Activated effector memory CD4-positive, alpha-beta T cell treated with anti-CD3 and anti-CD28 coated beads, Interleukin-2, amount 50 U/mL, for 16 hours (primary cell): ENCODE measurements around the gene ARSG.
A peak's percentile ranks its signal among the peaks of the same experiment; 100 is the strongest.
"Not testable (repeated sequence)": the region's sequence is repeated elsewhere in the genome, so short reads cannot be mapped to it uniquely, and the experiment has no call there.

Experiments used
- DNase-seq: peaks from one replicate; pipeline ENCODE4 v3.0.0-alpha.2; 2020

Gene ARSG

GRCh38 chr17:68334393-68334792 lies 43.1 kb downstream of the ARSG start:
- no peak for DNase-seq

- no peak for DNase-seq
Measured at GRCh38 chr17:68341482-68341881, 50.2 kb downstream of the ARSG start.

- DNase-seq: no peak
Measured at GRCh38 chr17:68343976-68344375, 52.7 kb downstream of the ARSG start.

- DNase-seq: peak; percentile 77
Measured at GRCh38 chr17:68344701-68345136, 53.4 kb downstream of the ARSG start.

- peak; percentile 87 for DNase-seq
Measured at GRCh38 chr17:68346448-68346847, 55.2 kb downstream of the ARSG start.

GRCh38 chr17:68347380-68347779 lies 56.1 kb downstream of the ARSG start:
- no peak for DNase-seq

- no peak for DNase-seq
Measured at GRCh38 chr17:68349157-68349556, 57.9 kb downstream of the ARSG start.

GRCh38 chr17:68351395-68351794 lies 60.1 kb downstream of the ARSG start:
- no peak for DNase-seq

GRCh38 chr17:68352041-68352440 lies 60.7 kb downstream of the ARSG start:
- DNase-seq: no peak

- not testable (repeated sequence) for DNase-seq
Measured at GRCh38 chr17:68352671-68353070, 61.4 kb downstream of the ARSG start.

- DNase-seq: no peak
Measured at GRCh38 chr17:68353111-68353521, 61.8 kb downstream of the ARSG start.

GRCh38 chr17:68354311-68354710 lies 63.0 kb downstream of the ARSG start:
- not testable (repeated sequence) for DNase-seq

GRCh38 chr17:68355108-68355507 lies 63.8 kb downstream of the ARSG start:
- not testable (repeated sequence) for DNase-seq

- DNase-seq: peak; percentile 80
Measured at GRCh38 chr17:68356520-68356919, 65.2 kb downstream of the ARSG start.

GRCh38 chr17:68356949-68357455 lies 65.7 kb downstream of the ARSG start:
- DNase-seq: no peak

- no peak for DNase-seq
Measured at GRCh38 chr17:68357886-68358285, 66.6 kb downstream of the ARSG start.

- DNase-seq: no peak
Measured at GRCh38 chr17:68359791-68360535, 68.7 kb downstream of the ARSG start.

- DNase-seq: no peak
Measured at GRCh38 chr17:68365469-68365868, 74.2 kb downstream of the ARSG start.

GRCh38 chr17:68368387-68368786 lies 77.1 kb downstream of the ARSG start:
- no peak for DNase-seq

- no peak for DNase-seq
Measured at GRCh38 chr17:68375566-68375965, 84.3 kb downstream of the ARSG start.

- DNase-seq: not testable (repeated sequence)
Measured at GRCh38 chr17:68376178-68376577, 84.9 kb downstream of the ARSG start.

GRCh38 chr17:68377771-68378267 lies 86.5 kb downstream of the ARSG start:
- no peak for DNase-seq

- DNase-seq: no peak
Measured at GRCh38 chr17:68378268-68379176, 87.2 kb downstream of the ARSG start.

GRCh38 chr17:68379177-68379510 lies 87.8 kb downstream of the ARSG start:
- DNase-seq: no peak
